Daoy (cell line): Measurements from ENCODE around the gene NDUFS6. TPM values are rescaled to one million over a fixed set of nuclear protein-coding genes. Genes with fewer than 3 reads are reported as not detected.

Experiments used
- DNase-seq: peaks from one replicate; pipeline ENCODE4 v3.0.0-alpha.2; 2015; ENCODE audit warnings: low read depth
- total RNA-seq: library from RNA; depleted of rRNA; stranded (reverse); fragments of >200 nt; shearing (Covaris generic); gene quantifications from 2 replicates; pipeline ENCODE4 v1.2.3, GENCODE V29; 2014

Gene NDUFS6
- total RNA-seq, 1 experiment from 2014 or later = 74.7 TPM

GRCh38 chr5:1765141-1765879, 35.9 kb upstream of the NDUFS6 start:
- no peak for DNase-seq

- DNase-seq = no peak
These were observed 35.3 kb upstream of the NDUFS6 start for GRCh38 chr5:1765880-1766235.

GRCh38 chr5:1767524-1768282, 33.5 kb upstream of the NDUFS6 start:
- no peak for DNase-seq

GRCh38 chr5:1768283-1769000, 32.8 kb upstream of the NDUFS6 start:
- DNase-seq = no peak

GRCh38 chr5:1769017-1769640, 32.1 kb upstream of the NDUFS6 start:
- no peak for DNase-seq

- DNase-seq = no peak
These were observed 31.3 kb upstream of the NDUFS6 start for GRCh38 chr5:1769752-1770442.

- DNase-seq = no peak
These were observed 30.8 kb upstream of the NDUFS6 start for GRCh38 chr5:1770443-1770802.

GRCh38 chr5:1771149-1772065, 29.8 kb upstream of the NDUFS6 start:
- no peak for DNase-seq

- peak; percentile 41 for DNase-seq
These were observed 28.6 kb upstream of the NDUFS6 start for GRCh38 chr5:1772634-1773033.

- no peak for DNase-seq
These were observed 24.4 kb upstream of the NDUFS6 start for GRCh38 chr5:1776831-1777230.

GRCh38 chr5:1777281-1778137, 23.7 kb upstream of the NDUFS6 start:
- DNase-seq = no peak

- DNase-seq = no peak
These were observed 22.8 kb upstream of the NDUFS6 start for GRCh38 chr5:1778138-1779020.

GRCh38 chr5:1779021-1779680, 22.1 kb upstream of the NDUFS6 start:
- DNase-seq = no peak

- no peak for DNase-seq
These were observed 21.2 kb upstream of the NDUFS6 start for GRCh38 chr5:1779782-1780613.

- no peak for DNase-seq
These were observed 20.6 kb upstream of the NDUFS6 start for GRCh38 chr5:1780614-1780930.

GRCh38 chr5:1781107-1781506, 20.1 kb upstream of the NDUFS6 start:
- no peak for DNase-seq

- no peak for DNase-seq
These were observed 19.4 kb upstream of the NDUFS6 start for GRCh38 chr5:1781726-1782384.
